ENCODE results near the gene HRG.

DNA sequence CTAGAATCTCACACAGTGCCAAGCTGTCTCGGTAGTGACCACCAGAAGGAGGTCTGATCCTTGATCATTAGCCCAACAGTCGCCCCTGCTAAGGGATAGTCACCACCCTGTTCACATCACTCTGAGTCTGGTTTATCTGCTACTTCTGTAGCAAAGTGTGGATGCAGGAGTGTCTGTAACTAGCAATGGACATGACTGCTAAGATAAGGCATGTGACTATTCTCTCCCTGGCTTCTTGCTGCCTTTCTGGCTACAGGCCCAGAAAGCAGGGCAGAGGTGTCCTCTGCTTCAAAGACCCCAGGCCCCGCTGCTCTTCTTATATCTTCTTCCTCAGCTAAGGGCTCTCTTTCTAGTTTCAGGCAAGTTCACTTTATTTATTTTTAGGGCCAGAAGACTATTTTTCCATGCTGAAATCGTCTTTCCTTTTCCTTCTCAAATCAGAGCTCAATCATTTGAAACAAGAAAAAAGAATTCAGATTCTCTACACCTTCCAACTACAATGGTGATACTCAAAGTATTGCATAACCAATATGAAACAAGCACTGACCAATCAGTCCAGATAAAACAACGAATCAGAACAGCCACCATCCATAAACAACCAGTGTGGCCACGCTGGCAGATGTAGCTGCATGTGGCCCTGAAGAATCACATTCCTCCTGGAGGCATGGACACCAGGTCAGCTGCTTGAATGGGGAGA lies 43.3 kb downstream of the HRG start:
- TF ChIP-seq, protein P1, sequence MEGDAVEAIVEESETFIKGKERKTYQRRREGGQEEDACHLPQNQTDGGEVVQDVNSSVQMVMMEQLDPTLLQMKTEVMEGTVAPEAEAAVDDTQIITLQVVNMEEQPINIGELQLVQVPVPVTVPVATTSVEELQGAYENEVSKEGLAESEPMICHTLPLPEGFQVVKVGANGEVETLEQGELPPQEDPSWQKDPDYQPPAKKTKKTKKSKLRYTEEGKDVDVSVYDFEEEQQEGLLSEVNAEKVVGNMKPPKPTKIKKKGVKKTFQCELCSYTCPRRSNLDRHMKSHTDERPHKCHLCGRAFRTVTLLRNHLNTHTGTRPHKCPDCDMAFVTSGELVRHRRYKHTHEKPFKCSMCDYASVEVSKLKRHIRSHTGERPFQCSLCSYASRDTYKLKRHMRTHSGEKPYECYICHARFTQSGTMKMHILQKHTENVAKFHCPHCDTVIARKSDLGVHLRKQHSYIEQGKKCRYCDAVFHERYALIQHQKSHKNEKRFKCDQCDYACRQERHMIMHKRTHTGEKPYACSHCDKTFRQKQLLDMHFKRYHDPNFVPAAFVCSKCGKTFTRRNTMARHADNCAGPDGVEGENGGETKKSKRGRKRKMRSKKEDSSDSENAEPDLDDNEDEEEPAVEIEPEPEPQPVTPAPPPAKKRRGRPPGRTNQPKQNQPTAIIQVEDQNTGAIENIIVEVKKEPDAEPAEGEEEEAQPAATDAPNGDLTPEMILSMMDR (IDR thresholded peaks at IDR 0.05; ENCODE audit: insufficient read depth, low read depth, low read length) = no peak
- TF ChIP-seq EZH2 (IDR thresholded peaks at IDR 0.05; ENCODE audit: insufficient read depth, low read length) = no peak
